HEK293 (cell line): Measurements from ENCODE around the gene NOS1.

ENCODE experiments used
- ATF2 ChIP-seq: fragments of 450-650 bp; formaldehyde crosslinking; IDR thresholded peaks from 2 replicates; pipeline ENCODE4 v1.5.1; 2016; ENCODE audit warnings: missing biosample characterization, missing genetic modification characterization, low read depth
- CTCF ChIP-seq: fragments of 450-650 bp; formaldehyde crosslinking; IDR thresholded peaks from 2 replicates; pipeline ENCODE4 v1.5.1; 2016; ENCODE audit warnings: missing biosample characterization, missing genetic modification characterization
- HOXA7 ChIP-seq: sonication (generic); formaldehyde crosslinking; IDR thresholded peaks from 2 replicates; pipeline ENCODE4 v1.8.1; 2022; ENCODE audit warnings: missing genetic modification reagents, borderline replicate concordance
- KLF9 ChIP-seq: fragments of 450-650 bp; formaldehyde crosslinking; IDR thresholded peaks from 2 replicates; pipeline ENCODE4 v1.5.1; 2016; ENCODE audit warnings: missing biosample characterization, missing genetic modification characterization, low read depth
- REST ChIP-seq: fragments of 450-650 bp; formaldehyde crosslinking; IDR thresholded peaks from 2 replicates; pipeline ENCODE4 v1.5.1; 2016; ENCODE audit warnings: missing biosample characterization, missing genetic modification characterization
- YY1 ChIP-seq: fragments of 450-650 bp; formaldehyde crosslinking; IDR thresholded peaks from 2 replicates; pipeline ENCODE4 v1.5.1; 2018; ENCODE audit warnings: missing biosample characterization, missing genetic modification characterization
- ZBTB11 ChIP-seq: fragments of 450-650 bp; formaldehyde crosslinking; conservative IDR thresholded peaks from 2 replicates; pipeline ENCODE4 v1.5.1; 2016; ENCODE audit warnings: low read depth, missing biosample characterization, missing genetic modification characterization
- ZNF24 ChIP-seq: fragments of 450-650 bp; formaldehyde crosslinking; IDR thresholded peaks from 2 replicates; pipeline ENCODE4 v1.5.1; 2016; ENCODE audit warnings: missing biosample characterization, missing genetic modification characterization
- ZNF501 ChIP-seq: fragments of 450-650 bp; formaldehyde crosslinking; IDR thresholded peaks from 2 replicates; pipeline ENCODE4 v1.5.1; 2016; ENCODE audit warnings: missing biosample characterization, missing genetic modification characterization
- ZNF580 ChIP-seq: fragments of 450-650 bp; formaldehyde crosslinking; IDR thresholded peaks from 2 replicates; pipeline ENCODE4 v1.5.1; 2016; ENCODE audit warnings: missing biosample characterization, missing genetic modification characterization
- ZNF660 ChIP-seq: fragments of 450-650 bp; IDR thresholded peaks from 2 replicates; pipeline ENCODE4 v1.5.1; 2018; ENCODE audit warnings: missing biosample characterization, mild to moderate bottlenecking, missing genetic modification characterization
- ZNF704 ChIP-seq: fragments of 450-650 bp; formaldehyde crosslinking; IDR thresholded peaks from 2 replicates; pipeline ENCODE4 v1.5.1; 2016; ENCODE audit warnings: missing biosample characterization, missing genetic modification characterization
- ZSCAN30 ChIP-seq: fragments of 450-650 bp; IDR thresholded peaks from 2 replicates; pipeline ENCODE4 v1.5.1; 2018; ENCODE audit warnings: missing biosample characterization, mild to moderate bottlenecking, missing genetic modification characterization, moderate library complexity

GRCh38 chr12:117344716-117345115 lies 16.7 kb downstream of the NOS1 start:
- TF ChIP-seq ZNF580 (tag by site-specific recombination): no peak
- no peak for TF ChIP-seq ZNF660 (tag by site-specific recombination)
- no peak for TF ChIP-seq REST (tag by site-specific recombination)
- no peak for TF ChIP-seq ZNF24
- no peak for TF ChIP-seq ZBTB11 (tag by site-specific recombination)
- no peak for TF ChIP-seq CTCF
- no peak for TF ChIP-seq YY1 (tag by site-specific recombination)
- no peak for TF ChIP-seq ZNF501
- TF ChIP-seq KLF9 (tag by site-specific recombination): no peak
- no peak for TF ChIP-seq ZSCAN30
- no peak for TF ChIP-seq ZNF704 (tag by site-specific recombination)
- TF ChIP-seq HOXA7 (CRISPR knock-in tag): no peak
- TF ChIP-seq ATF2: no peak
